Stimulated activated CD4-positive, alpha-beta T cell treated with anti-CD3 and anti-CD28 coated beads, Interleukin-15, amount 100 ng/mL, for 48 hours (primary cell): ENCODE data around the gene SIRPA.

Experiments
- DNase-seq, 2 donors: peaks; one replicate each; pipeline ENCODE4 v3.0.0-alpha.2; 2020; ENCODE audit warnings: low read depth in 2 of 2

SIRPA gene

DNA sequence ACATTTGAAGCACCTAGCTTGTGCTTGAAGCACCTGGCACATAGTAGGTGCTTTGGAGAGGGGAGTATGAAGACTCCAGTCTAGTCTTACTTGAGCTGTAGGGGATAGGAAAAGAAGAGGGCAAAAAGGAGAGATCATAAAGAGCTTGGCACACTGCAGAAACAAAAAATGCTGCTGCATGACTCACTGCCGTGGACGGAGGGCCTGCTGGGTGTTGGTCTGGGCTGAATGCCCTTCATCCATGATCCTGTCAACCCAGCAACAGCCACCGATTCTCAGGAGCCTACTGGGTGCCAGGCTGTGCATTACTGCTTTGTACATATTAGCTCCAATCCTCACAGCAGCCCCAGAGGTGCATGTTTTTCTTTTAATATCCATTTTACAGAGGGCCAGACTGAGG, 92.6 kb downstream of the SIRPA start:
- DNase-seq, result no peak
